Non-pigmented ciliary epithelial cell (primary cell): ENCODE measurements around the gene SYNPO.

Experiments
- DNase-seq: peaks from one replicate; pipeline ENCODE4 v3.0.0-alpha.2; 2010; ENCODE audit warnings: low read depth

Gene SYNPO

GRCh38 chr5:150607105-150607504 is 33.4 kb upstream of the SYNPO start:
- no peak for DNase-seq

GRCh38 chr5:150607991-150608390 is 32.5 kb upstream of the SYNPO start:
- DNase-seq: no peak

- no peak for DNase-seq
Observed at GRCh38 chr5:150608991-150609390, 31.5 kb upstream of the SYNPO start.

GRCh38 chr5:150609843-150610584 is 30.4 kb upstream of the SYNPO start:
- no peak for DNase-seq

GRCh38 chr5:150611026-150611425 is 29.4 kb upstream of the SYNPO start:
- DNase-seq: no peak

GRCh38 chr5:150612405-150612804 is 28.1 kb upstream of the SYNPO start:
- no peak for DNase-seq

GRCh38 chr5:150612905-150613670 is 27.4 kb upstream of the SYNPO start:
- DNase-seq: no peak

- no peak for DNase-seq
Observed at GRCh38 chr5:150613991-150614660, 26.3 kb upstream of the SYNPO start.

- no peak for DNase-seq
Observed at GRCh38 chr5:150614661-150615060, 25.8 kb upstream of the SYNPO start.

GRCh38 chr5:150615141-150615699 is 25.2 kb upstream of the SYNPO start:
- DNase-seq: no peak

- DNase-seq: no peak
Observed at GRCh38 chr5:150616024-150616470, 24.4 kb upstream of the SYNPO start.

- no peak for DNase-seq
Observed at GRCh38 chr5:150616506-150616905, 24.0 kb upstream of the SYNPO start.

- DNase-seq: no peak
Observed at GRCh38 chr5:150618163-150618562, 22.3 kb upstream of the SYNPO start.

GRCh38 chr5:150618588-150619281 is 21.7 kb upstream of the SYNPO start:
- no peak for DNase-seq

- no peak for DNase-seq
Observed at GRCh38 chr5:150619359-150620230, 20.9 kb upstream of the SYNPO start.

- no peak for DNase-seq
Observed at GRCh38 chr5:150621301-150621700, 19.2 kb upstream of the SYNPO start.

GRCh38 chr5:150622157-150622556 is 18.3 kb upstream of the SYNPO start:
- DNase-seq: no peak

GRCh38 chr5:150623152-150623877 is 17.1 kb upstream of the SYNPO start:
- DNase-seq: no peak

- DNase-seq: no peak
Observed at GRCh38 chr5:150623878-150624216, 16.6 kb upstream of the SYNPO start.
